ENCODE results near the gene KRT20. TPM values are rescaled to one million over a fixed set of nuclear protein-coding genes. Genes with fewer than 3 reads are reported as not detected.

KRT20 gene
- total and polyA plus RNA-seq, 2 experiments from 2014 or later, result not detected

GRCh38 chr17:40905370-40905769 lies 20.3 kb upstream of the KRT20 start (continued):
- TF ChIP-seq ZNF462 (CRISPR knock-in tag; IDR thresholded peaks at IDR 0.05) (no peak), ZNF114 (CRISPR knock-in tag; IDR thresholded peaks at IDR 0.05) (no peak), ZNF331 (CRISPR knock-in tag; IDR thresholded peaks at IDR 0.05; ENCODE audit: low read depth) (no peak), NANOG (IDR thresholded peaks at IDR 0.05; ENCODE audit: borderline replicate concordance) (no peak)

GRCh38 chr17:40903129-40903847 lies 18.2 kb upstream of the KRT20 start:
- H3K27me3 Mint-ChIP-seq (ENCODE audit: insufficient read depth, low read depth, poor library complexity), result peaks cover 2% of the 10 kb centered on the region
- H3K4me3 Mint-ChIP-seq, result no peak overlapping the region
- no peak overlapping the region; the same call in 1 of the 2 replicates for H2AFZ ChIP-seq
- H3K36me3 ChIP-seq (ENCODE audit: insufficient read depth), result no peaks in the 10 kb centered on the region
- no peaks in the 10 kb centered on the region for H3K27me3 ChIP-seq (ENCODE audit: insufficient read depth)
- no peak overlapping the region for H3K4me3 ChIP-seq
- DNase-seq (ENCODE audit: low spot score) (no peak), ATAC-seq (no peak)
- H4K20me1 ChIP-seq (replicated peaks; ENCODE audit: insufficient read depth), result no peaks in the 10 kb centered on the region
- no peaks in the 10 kb centered on the region for H3K9me2 ChIP-seq (ENCODE audit: insufficient read depth)
- no peaks in the 10 kb centered on the region for H3K36me3 Mint-ChIP-seq (ENCODE audit: low read depth)
- no peaks in the 10 kb centered on the region for H3F3A ChIP-seq (replicated peaks; ENCODE audit: low read depth)
- no peaks in the 10 kb centered on the region for H3K9me3 Mint-ChIP-seq
- H3K79me2 ChIP-seq (replicated peaks; ENCODE audit: insufficient read depth), result no peaks in the 10 kb centered on the region
- no peak overlapping the region for H3K27ac Mint-ChIP-seq
- H3K27ac ChIP-seq (ENCODE audit: low read depth), result no peak overlapping the region
- no peaks in the 10 kb centered on the region; the same call in 1 of the 2 replicates for H3K4me1 ChIP-seq (ENCODE audit: insufficient read depth)
- H3K4me2 ChIP-seq, result no peak overlapping the region
- peaks cover 11% of the 10 kb centered on the region; the same call in 2 of the 3 replicates for H3K4me1 Mint-ChIP-seq
- TF ChIP-seq EZH2 (IDR thresholded peaks at IDR 0.05; ENCODE audit: low read depth, unreplicated experiment), result no peak
- no peak for TF ChIP-seq ZNF462 (CRISPR knock-in tag; IDR thresholded peaks at IDR 0.05)
- no peak for TF ChIP-seq EZH2phosphoT487 (IDR thresholded peaks at IDR 0.05; ENCODE audit: unreplicated experiment)
- no peak for TF ChIP-seq ZNF331 (CRISPR knock-in tag; IDR thresholded peaks at IDR 0.05; ENCODE audit: low read depth)
- TF ChIP-seq ETS1 (IDR thresholded peaks at IDR 0.05), result no peak

Data from GM23338 (cell line).